IgD-negative memory B cell (primary cell): ENCODE results near the gene FARP1. TPM values are rescaled to one million over a fixed set of nuclear protein-coding genes. Genes with fewer than 3 reads are reported as not detected.

Source experiments
- H3K27ac Mint-ChIP-seq, 3 donors: one replicate each; pipeline ENCODE4 v1.8.0; 2020 to 2022; ENCODE audit warnings: mild to moderate bottlenecking in 3 of 3, mixed read lengths in 3 of 3, moderate library complexity in 1 of 3
- H3K27me3 Mint-ChIP-seq: one replicate; pipeline ENCODE4 v1.8.0; 2021; ENCODE audit warnings: mixed read lengths
- H3K36me3 Mint-ChIP-seq: one replicate; pipeline ENCODE4 v1.8.0; 2020; ENCODE audit warnings: mild to moderate bottlenecking, mixed read lengths
- H3K4me1 Mint-ChIP-seq, 3 donors: one replicate each; pipeline ENCODE4 v1.8.0; 2020 to 2022; ENCODE audit warnings: mixed read lengths in 3 of 3, mild to moderate bottlenecking in 1 of 3
- H3K4me3 Mint-ChIP-seq, 4 donors: one replicate each; pipeline ENCODE4 v1.8.0; 2020 to 2022; ENCODE audit warnings: mild to moderate bottlenecking in 4 of 4, mixed read lengths in 4 of 4, moderate library complexity in 3 of 4
- H3K9me3 Mint-ChIP-seq, 3 donors: one replicate each; pipeline ENCODE4 v1.8.0; 2020 to 2021; ENCODE audit warnings: mixed read lengths in 3 of 3, mild to moderate bottlenecking in 1 of 3
- polyA plus RNA-seq: library from polyadenylated mRNA; unstranded; fragments of 300-500 nt; fragmentation: Illumina TruSeq; gene quantifications from one replicate; pipeline ENCODE4 v1.2.3, GENCODE V29; 2021

The FARP1 gene
- polyA plus RNA-seq, 1 donor from 2014 or later: 0.46 TPM

GRCh38 chr13:98176777-98177608, 34.1 kb downstream of the FARP1 start, which contains the start of gene RNF113B:
Gene RNF113B (minus strand): TSS chr13:98177269. CDS start chr13:98177236, 33 bp downstream.
- H3K4me3 Mint-ChIP-seq: no peak within 1 kb of the TSS
- H3K36me3 Mint-ChIP-seq: peaks cover 3% of the 10 kb centered on the region
- no peaks in the 10 kb centered on the region for H3K4me1 Mint-ChIP-seq
- peaks cover 0 to 3% (median 0%) of the 10 kb centered on the region in 3 donors for H3K9me3 Mint-ChIP-seq
- H3K27me3 Mint-ChIP-seq: peaks cover 3% of the 10 kb centered on the region
- H3K27ac Mint-ChIP-seq: no peak within 1 kb of the TSS

- no peak overlapping the region for H3K27ac Mint-ChIP-seq
- H3K36me3 Mint-ChIP-seq: no peaks in the 10 kb centered on the region
- no peaks in the 10 kb centered on the region for H3K4me1 Mint-ChIP-seq
- H3K27me3 Mint-ChIP-seq: no peaks in the 10 kb centered on the region
- no peak overlapping the region for H3K4me3 Mint-ChIP-seq
- H3K9me3 Mint-ChIP-seq: no peaks in the 10 kb centered on the region
Measured at GRCh38 chr13:98180092-98180491, 37.2 kb downstream of the FARP1 start.

GRCh38 chr13:98181111-98181815, 38.4 kb downstream of the FARP1 start:
- no peak overlapping the region for H3K27ac Mint-ChIP-seq
- H3K4me1 Mint-ChIP-seq: no peaks in the 10 kb centered on the region
- peaks cover under 1% of the 10 kb centered on the region for H3K36me3 Mint-ChIP-seq
- H3K4me3 Mint-ChIP-seq: no peak overlapping the region
- no peaks in the 10 kb centered on the region for H3K27me3 Mint-ChIP-seq
- no peaks in the 10 kb centered on the region for H3K9me3 Mint-ChIP-seq

GRCh38 chr13:98182153-98182552, 39.3 kb downstream of the FARP1 start:
- Mint-ChIP-seq H3K27ac (no peak overlapping the region), H3K36me3 (peaks cover 2% of the 10 kb centered on the region), H3K9me3 (peaks cover 0 to under 1% (median 0%) of the 10 kb centered on the region in 3 donors), H3K4me1 (no peaks in the 10 kb centered on the region), H3K27me3 (no peaks in the 10 kb centered on the region), H3K4me3 (no peak overlapping the region)

- Mint-ChIP-seq H3K27me3 (no peaks in the 10 kb centered on the region), H3K4me1 (no peaks in the 10 kb centered on the region), H3K36me3 (peaks cover 2% of the 10 kb centered on the region), H3K27ac (no peak overlapping the region), H3K9me3 (peaks cover 0 to 2% (median 0%) of the 10 kb centered on the region in 3 donors), H3K4me3 (no peak overlapping the region)
Measured at GRCh38 chr13:98182589-98182988, 39.7 kb downstream of the FARP1 start.

- Mint-ChIP-seq H3K4me1 (no peaks in the 10 kb centered on the region), H3K27me3 (no peaks in the 10 kb centered on the region), H3K4me3 (no peak overlapping the region), H3K27ac (no peak overlapping the region), H3K36me3 (peaks cover 2% of the 10 kb centered on the region), H3K9me3 (peaks cover 0 to 2% (median 0%) of the 10 kb centered on the region in 3 donors)
Measured at GRCh38 chr13:98184792-98185191, 41.9 kb downstream of the FARP1 start.

GRCh38 chr13:98187155-98187964, 44.5 kb downstream of the FARP1 start:
- H3K9me3 Mint-ChIP-seq: peaks cover 0 to 2% (median 0%) of the 10 kb centered on the region in 3 donors
- H3K4me1 Mint-ChIP-seq: no peaks in the 10 kb centered on the region
- no peak overlapping the region for H3K4me3 Mint-ChIP-seq
- H3K36me3 Mint-ChIP-seq: peaks cover 2% of the 10 kb centered on the region
- H3K27ac Mint-ChIP-seq: no peak overlapping the region
- H3K27me3 Mint-ChIP-seq: no peaks in the 10 kb centered on the region

GRCh38 chr13:98187965-98188261, 45.0 kb downstream of the FARP1 start:
- Mint-ChIP-seq H3K9me3 (peaks cover 0 to 2% (median 0%) of the 10 kb centered on the region in 3 donors), H3K4me3 (no peak overlapping the region), H3K27me3 (peaks cover 3% of the 10 kb centered on the region), H3K36me3 (peaks cover 2% of the 10 kb centered on the region), H3K4me1 (no peaks in the 10 kb centered on the region), H3K27ac (no peak overlapping the region)

GRCh38 chr13:98188544-98189166, 45.8 kb downstream of the FARP1 start:
- Mint-ChIP-seq H3K4me3 (no peak overlapping the region), H3K27me3 (peaks cover 3% of the 10 kb centered on the region), H3K27ac (no peak overlapping the region), H3K9me3 (peaks cover 0 to 2% (median 0%) of the 10 kb centered on the region in 3 donors), H3K36me3 (peaks cover 2% of the 10 kb centered on the region), H3K4me1 (no peaks in the 10 kb centered on the region)

- peaks cover 2% of the 10 kb centered on the region for H3K36me3 Mint-ChIP-seq
- no peak overlapping the region for H3K4me3 Mint-ChIP-seq
- H3K4me1 Mint-ChIP-seq: no peaks in the 10 kb centered on the region
- peaks cover 0 to 2% (median 0%) of the 10 kb centered on the region in 3 donors for H3K9me3 Mint-ChIP-seq
- peaks cover 3% of the 10 kb centered on the region for H3K27me3 Mint-ChIP-seq
- H3K27ac Mint-ChIP-seq: no peak overlapping the region
Measured at GRCh38 chr13:98189841-98190505, 47.1 kb downstream of the FARP1 start.

GRCh38 chr13:98190889-98191444, 48.1 kb downstream of the FARP1 start:
- H3K27me3 Mint-ChIP-seq: peaks cover 3% of the 10 kb centered on the region
- peaks cover 0 to 2% (median 0%) of the 10 kb centered on the region in 3 donors for H3K9me3 Mint-ChIP-seq
- H3K4me1 Mint-ChIP-seq: no peaks in the 10 kb centered on the region
- H3K4me3 Mint-ChIP-seq: no peak overlapping the region
- H3K36me3 Mint-ChIP-seq: peaks cover 2% of the 10 kb centered on the region
- no peak overlapping the region for H3K27ac Mint-ChIP-seq

GRCh38 chr13:98192008-98192407, 49.1 kb downstream of the FARP1 start:
- Mint-ChIP-seq H3K4me1 (no peaks in the 10 kb centered on the region), H3K9me3 (peaks cover 0 to 2% (median 0%) of the 10 kb centered on the region in 3 donors), H3K4me3 (no peak overlapping the region), H3K36me3 (no peaks in the 10 kb centered on the region), H3K27ac (no peak overlapping the region), H3K27me3 (peaks cover 3% of the 10 kb centered on the region)

- H3K4me3 Mint-ChIP-seq: no peak overlapping the region
- no peaks in the 10 kb centered on the region for H3K36me3 Mint-ChIP-seq
- H3K27ac Mint-ChIP-seq: no peak overlapping the region
- H3K27me3 Mint-ChIP-seq: peaks cover 3% of the 10 kb centered on the region
- no peaks in the 10 kb centered on the region for H3K9me3 Mint-ChIP-seq
- H3K4me1 Mint-ChIP-seq: no peaks in the 10 kb centered on the region
Measured at GRCh38 chr13:98195054-98195791, 52.3 kb downstream of the FARP1 start.
